Measurements from ENCODE around the gene RTCB.

Gene RTCB

DNA sequence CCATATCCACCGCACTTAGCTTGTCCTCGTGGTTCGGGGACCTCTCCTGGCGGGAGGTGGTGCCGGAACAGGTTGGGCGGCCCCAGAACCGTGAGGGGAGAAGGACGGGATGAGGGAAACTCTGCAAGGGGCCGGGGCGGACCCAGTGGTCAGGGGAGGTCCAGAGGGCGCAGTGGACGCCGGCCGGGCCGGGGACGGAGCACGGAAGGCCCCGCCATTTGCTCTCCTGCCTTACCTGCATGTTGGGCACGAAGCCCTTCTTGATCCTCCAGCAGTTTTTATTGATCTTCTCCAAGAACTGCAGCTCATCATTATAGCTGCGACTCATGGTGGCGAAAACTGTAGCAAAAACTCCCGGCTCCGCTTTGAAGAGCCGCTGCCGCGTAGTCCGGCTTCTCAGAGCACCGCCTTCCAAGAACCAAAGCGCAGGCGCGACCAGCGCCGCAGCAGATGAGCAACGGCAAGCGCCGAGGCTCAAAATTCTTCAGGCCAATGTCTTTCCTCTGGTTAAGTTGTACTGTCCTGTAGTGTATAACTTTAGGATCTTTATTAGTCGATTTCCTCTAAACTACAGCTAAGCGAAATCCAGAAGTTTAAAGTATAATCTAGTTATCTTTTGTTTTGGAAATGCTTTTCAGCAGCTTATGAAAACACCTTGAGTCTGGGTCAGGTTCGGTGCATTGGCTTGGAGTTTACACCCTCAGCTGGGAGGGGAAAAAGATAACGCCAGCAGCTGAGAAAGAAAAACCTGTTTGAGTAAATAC lies at the start of gene RTCB:
Gene RTCB, minus strand, starts transcription at position 419 of the 764 bp plus-strand sequence. Its CDS starts 91 bp downstream, at position 328.
- DNase-seq (ENCODE audit: low read depth in 2 of 2) = peak; percentile 75 to 86

DNA sequence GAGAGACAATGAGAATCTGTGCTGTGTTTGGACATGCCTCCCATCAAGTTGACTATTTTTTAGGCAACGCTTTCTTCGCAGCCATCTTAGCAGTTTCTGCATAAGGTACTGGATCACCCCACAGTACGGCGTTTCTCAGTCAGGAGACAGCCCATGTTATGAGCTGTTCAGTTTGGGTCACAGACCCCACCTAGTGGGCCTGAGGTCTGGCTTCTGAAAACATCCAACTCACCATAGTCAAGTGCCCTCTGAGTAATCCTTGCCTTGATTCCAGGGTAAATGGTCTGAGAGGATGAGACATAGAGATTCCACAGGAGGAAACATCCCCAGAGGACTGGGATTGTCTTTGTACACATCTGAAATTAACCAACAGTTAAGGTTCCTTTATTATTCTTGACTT lies 45.0 kb upstream of the RTCB start:
- no peak for DNase-seq (ENCODE audit: low read depth in 2 of 2)

DNA sequence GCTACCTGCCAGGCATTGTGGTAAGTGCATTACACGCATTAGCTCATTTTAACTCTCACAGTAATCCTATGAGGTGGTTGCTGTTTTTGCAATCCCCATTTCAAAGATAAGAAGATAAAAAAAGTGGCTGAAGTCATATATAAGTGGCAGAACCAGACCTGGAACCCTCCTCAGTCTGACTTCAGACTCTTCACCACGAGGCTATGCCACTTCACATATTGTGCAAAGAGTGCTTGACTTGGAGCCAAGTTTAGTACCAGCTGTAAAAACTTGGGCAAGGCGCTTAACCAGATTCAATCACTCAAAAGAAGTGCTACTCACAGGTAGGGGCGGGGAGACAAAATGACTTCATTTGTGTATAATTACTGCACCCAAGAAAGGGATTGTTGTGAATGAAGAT lies 36.9 kb upstream of the RTCB start:
- no peak for DNase-seq (ENCODE audit: low read depth in 2 of 2)

GRCh38 chr22:32446321-32446720 lies 34.3 kb upstream of the RTCB start:
- DNase-seq (ENCODE audit: low read depth in 2 of 2) = no peak

DNA sequence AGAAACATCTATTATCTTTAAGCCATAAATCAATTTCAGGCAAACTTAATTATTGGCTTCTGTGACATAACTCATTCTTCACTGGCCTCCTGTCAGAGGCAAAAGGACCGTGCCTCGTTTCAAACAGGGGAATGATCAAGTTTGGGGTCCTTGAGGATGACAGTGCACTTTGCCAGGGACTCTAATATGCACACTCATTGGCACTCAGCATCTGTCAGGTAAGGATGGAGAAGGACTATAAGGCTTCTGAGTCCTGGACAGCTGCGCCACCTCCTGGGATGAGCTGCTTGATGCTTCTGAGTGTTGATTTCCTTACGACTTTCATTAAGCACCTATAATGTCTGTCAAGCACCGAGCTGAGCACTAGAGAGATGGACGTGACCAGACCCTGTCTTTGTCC lies 32.0 kb upstream of the RTCB start:
- no peak for DNase-seq (ENCODE audit: low read depth in 2 of 2)

DNA sequence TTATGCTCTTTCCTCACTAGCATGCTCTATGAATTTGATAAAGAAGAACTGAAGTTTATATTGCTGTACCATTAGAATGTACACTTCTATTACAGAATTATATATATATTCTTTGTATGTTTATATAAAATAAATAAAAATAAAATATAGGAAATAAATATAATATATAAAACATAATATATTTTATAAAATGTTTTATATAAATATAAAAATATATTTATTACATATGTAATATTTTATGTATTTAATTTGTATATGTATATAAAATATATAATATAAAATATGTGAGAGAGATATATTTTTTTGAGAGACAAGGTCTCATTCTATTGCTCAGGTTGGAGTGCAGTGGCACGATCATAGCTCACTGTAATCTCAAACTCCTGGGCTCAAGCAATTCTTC lies 18.3 kb upstream of the RTCB start:
- no peak for DNase-seq (ENCODE audit: low read depth in 2 of 2)

GRCh38 chr22:32426881-32427280 lies 14.8 kb upstream of the RTCB start:
- DNase-seq (ENCODE audit: low read depth in 2 of 2) = no peak

DNA sequence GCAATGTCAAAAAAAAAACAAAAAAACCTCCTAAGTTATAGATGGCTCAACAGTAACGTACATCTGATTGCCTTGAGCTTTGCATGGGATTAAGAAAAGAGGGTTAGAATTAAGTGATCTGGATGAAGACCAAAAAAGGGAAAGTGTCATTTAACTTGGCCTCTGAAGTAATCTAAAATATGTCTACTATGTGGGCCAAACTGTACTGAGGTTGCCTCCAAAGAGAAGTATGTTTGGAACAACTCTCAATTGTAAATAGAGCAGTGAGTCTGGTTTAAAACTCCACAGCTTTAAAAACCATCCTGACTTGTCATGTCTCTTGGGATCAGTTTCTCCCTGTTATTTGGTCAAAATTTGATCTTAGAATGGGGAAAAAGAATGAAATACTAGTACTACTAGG lies 11.6 kb upstream of the RTCB start:
- no peak for DNase-seq (ENCODE audit: low read depth in 2 of 2)

- no peak for DNase-seq (ENCODE audit: low read depth in 2 of 2)
These were observed 10.0 kb upstream of the RTCB start for GRCh38 chr22:32422062-32422461.

DNA sequence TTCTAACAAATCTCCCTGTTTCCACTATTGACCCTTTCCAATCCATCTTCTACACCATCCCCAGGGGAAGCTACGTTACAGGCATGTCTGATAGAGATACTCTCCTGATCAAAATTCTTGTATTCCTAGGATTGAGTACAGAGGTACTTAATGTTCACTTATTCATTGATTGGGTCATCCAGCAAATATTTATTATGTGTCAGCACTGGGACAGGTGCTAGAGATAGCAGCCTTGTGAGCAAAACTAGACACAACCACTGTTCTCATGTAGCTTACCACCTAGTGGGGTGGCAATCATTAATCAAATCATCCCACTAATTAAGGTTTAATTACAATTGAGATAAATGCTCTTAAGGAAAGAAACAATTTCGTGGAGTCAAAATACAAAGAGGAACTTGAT lies 9.4 kb upstream of the RTCB start:
- DNase-seq (ENCODE audit: low read depth in 2 of 2) = no peak

DNA sequence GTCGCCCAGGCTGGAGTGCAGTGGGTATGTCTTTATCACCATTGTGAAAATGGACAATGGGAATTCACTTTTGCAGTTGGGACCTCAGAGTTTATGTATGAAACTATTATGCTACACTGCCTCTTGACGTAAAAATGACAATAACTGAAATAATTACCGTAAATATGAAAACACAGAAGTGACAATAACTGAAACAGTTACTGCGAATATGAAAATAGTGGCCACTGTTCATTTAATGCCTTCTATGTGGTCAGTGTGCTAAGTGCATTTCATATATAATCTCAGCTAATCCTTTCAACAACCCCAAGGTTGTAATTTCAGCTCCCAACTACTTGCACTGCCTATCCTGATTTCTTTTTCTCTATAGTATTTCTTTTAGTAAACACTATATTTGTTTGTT lies 5.9 kb upstream of the RTCB start:
- DNase-seq (ENCODE audit: low read depth in 2 of 2) = no peak

DNA sequence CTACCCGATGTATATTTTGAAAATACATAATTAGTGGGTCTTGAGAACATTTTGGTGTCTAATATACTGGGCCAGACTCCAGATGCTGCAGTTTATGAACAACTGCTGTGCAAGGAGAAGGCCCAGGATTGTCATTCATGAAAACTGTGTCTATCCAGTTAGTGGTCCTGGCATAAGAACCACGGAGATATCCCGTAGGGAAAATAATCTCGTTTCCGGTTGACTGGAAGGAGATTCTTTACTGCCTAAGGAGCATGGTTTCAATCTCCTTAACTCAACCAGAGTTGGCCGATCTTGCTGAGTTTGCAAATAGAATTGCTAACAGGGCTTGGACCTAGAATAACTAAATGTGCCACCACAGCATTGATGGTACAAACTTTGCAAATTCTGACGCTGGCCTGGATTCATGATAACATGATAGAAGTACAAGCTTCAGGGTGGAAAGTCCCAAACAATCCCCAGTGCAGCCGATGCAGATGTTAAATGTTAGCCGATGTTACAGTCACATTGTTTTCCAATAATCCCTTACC lies 4.6 kb upstream of the RTCB start:
- no peak for DNase-seq (ENCODE audit: low read depth in 2 of 2)

DNA sequence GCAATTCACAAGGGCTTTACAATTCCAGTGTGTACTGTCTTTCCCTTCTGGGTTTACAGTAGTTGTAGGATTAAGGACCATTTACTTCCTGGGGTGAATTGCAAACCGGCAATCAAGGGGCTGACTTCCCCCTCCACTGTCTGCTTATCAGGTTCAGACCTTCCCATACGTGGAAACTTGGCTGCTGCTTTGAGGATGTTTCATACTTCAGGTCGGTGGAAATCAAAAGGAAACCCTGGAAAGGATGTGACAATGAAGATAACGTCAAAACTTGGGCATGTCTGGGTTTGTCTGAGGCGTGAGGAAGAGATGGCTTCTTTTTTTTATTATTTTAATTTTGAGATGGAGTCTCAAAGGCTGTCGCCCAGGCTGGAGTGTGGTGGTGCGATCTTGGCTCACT lies 2.1 kb upstream of the RTCB start:
- no peak for DNase-seq (ENCODE audit: low read depth in 2 of 2)

GRCh38 chr22:32413719-32414118 lies 1.7 kb upstream of the RTCB start:
- no peak for DNase-seq (ENCODE audit: low read depth in 2 of 2)

DNA sequence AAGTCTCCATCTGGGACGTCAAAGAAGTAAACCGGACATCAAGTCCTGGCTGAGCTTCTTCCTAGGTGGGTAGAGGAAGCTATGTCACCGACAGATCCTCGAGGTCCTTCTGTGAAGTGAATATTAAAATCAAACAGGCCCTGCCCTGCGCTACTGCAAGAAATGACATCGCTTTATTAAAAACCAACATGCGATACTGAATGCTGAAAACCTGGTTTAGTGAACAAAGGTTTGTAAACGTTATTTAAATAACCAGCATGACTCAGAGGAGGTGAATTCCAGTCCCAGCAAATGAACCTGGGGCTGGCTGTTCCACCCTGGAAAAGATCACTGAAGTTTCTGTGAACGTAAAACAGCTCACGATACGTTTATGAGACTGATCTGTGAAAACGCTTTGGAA lies 645 bp downstream of the RTCB start:
- DNase-seq (ENCODE audit: low read depth in 2 of 2) = no peak

DNA sequence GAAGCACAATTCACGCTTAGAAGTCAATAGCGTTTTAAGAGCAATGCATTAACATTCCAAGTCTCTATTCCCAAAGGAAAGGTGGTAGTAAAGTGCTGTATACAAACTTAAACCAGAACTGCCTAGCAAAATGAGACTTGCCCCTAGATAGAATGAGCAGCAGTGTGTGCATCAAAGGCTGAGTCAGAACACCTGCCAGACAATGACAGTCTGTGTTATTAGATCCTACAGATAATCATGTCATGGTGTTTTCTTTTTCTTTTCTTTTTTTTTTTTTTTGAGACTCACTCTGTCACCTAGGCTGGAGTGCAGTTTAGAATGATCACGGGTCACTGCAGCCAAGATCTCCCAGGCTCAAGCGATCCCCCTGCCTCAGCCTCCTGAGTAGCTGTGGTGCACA lies 1.6 kb downstream of the RTCB start:
- no peak for DNase-seq (ENCODE audit: low read depth in 2 of 2)

- no peak for DNase-seq (ENCODE audit: low read depth in 2 of 2)
These were observed 2.1 kb downstream of the RTCB start for GRCh38 chr22:32409977-32410376.

DNA sequence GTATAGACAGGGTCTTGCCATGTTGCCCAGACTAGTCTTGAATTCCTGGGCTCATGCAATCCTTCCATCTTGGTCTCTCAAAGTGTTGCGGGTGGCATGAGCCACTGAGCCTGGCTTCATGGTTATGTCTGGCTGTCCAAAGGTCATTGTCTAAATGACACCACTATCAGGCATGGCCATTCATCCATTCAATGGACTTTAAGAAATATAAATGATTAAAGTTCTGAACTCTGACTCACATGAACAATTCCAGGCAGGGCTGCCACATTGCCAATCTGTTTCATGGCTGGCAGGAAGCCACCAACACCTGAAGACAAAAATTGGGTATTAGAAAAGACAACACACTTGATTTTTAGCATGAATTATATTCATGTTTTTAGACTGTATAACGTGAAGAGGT lies 4.1 kb downstream of the RTCB start:
- no peak for DNase-seq (ENCODE audit: low read depth in 2 of 2)

DNA sequence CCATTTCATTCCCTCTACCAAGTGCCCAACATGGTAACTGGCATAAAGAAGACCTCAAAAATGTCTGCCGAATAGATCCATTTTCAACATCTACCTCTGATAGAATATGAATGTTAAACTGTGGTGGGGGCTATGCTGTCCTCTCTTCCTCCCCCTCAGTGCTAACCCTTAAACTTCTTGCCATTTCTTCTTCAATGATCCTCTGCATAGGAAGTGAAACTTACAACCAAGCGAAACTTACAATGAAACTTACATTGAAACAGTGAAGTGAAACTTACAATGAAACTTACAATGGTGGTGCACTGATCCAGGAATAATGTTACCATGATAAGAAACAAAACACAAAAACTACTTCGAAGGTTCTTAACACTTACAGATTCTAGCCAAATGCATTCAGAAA lies 4.7 kb downstream of the RTCB start:
- DNase-seq (ENCODE audit: low read depth in 2 of 2) = no peak

DNA sequence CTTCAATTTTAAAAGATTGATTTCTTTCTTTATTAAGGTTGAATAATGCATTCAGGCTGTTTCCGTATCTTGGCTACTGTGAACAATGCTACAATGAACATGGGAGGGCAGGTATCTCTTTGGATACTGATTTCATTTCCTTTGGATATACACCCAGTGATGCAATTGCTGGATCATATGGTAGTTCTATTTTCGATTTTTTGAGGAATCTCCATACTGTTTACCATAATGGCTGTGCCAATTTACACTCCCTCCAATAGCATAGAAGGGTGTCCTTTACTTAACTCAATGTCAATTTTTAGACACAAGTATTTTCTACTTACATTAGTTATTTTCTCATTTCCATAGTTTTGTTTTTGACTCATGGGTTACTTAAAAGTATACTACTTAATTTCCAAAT lies 8.0 kb downstream of the RTCB start:
- DNase-seq (ENCODE audit: low read depth in 2 of 2) = no peak

GRCh38 chr22:32401486-32401885 lies 10.6 kb downstream of the RTCB start:
- no peak for DNase-seq (ENCODE audit: low read depth in 2 of 2)

DNA sequence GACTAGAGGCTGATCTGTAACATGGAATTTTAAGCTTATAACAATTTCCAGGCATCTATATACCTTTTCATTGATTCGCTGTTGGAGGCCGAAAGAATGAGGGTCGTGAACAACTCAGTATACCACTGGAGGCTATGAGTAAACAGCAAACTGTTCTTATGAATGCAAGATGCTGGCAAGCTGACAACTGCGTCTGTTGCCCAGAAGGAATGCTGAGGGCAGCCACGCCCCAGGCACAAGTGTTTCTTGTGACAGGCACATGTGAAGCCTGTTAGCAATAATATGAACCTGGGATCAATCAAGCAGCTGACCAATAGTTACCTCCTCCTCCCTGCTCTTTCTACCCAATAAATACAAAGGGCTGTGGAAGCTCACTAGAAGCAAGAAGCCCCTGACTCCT lies 15.3 kb downstream of the RTCB start:
- no peak for DNase-seq (ENCODE audit: low read depth in 2 of 2)

- DNase-seq (ENCODE audit: low read depth in 2 of 2) = no peak
These were observed 15.8 kb downstream of the RTCB start for GRCh38 chr22:32396255-32396654.

DNA sequence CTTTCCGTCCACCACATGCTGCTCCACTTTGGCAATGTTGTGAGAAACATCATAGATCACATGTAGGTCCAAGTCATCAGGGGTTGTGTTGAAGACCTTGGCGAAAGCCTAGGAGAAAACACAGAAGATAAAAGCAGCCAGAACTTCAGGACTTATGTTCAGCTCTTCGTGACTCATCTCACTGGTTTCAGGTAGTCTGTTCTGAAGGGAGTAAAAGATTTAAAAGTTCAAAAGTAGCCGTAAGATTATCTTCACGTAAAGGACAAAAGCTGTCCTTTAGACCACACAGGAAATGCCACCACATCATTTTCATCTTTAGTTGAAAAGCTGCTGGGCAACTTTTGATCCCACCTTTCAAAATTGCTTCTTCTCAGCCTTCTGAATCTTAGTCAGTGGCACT lies 16.9 kb downstream of the RTCB start:
- no peak for DNase-seq (ENCODE audit: low read depth in 2 of 2)
